Measurements from ENCODE around the gene WNT3A. TPM values are rescaled to one million over a fixed set of nuclear protein-coding genes. Genes with fewer than 3 reads are reported as not detected.

WNT3A gene
- total RNA-seq, 1 experiment from 2014 or later, result not detected

DNA sequence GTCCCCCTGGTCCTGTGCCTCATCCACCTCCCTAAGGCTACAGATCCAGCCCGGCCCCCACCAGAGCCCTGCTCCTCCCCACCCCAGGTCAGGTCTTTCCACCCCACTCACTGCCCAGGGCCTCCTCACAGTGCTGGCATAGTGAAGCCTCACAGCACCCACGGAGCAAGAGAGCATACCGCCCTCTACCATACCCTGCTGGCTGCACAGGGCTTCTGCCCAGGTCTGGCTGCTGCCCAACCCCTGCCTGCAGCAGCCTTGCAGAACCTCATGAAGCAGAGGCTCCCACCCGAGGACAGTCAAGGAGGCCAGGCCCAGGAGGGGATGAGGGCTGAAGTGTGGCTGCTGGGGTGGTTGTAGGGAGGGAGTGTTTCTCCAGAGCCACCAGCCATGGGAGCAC, 56.0 kb downstream of the WNT3A start:
- H3K27ac ChIP-seq (ENCODE audit: low read depth, low read length, poor library complexity, severe bottlenecking), result no peak overlapping the region
- ChIA-PET POLR2A (ENCODE audit: low non-redundant PET) (no interaction called here), CTCF (no interaction called here)
- peaks cover 8% of the 10 kb centered on the region for H3K4me1 ChIP-seq (ENCODE audit: insufficient read depth, low read length, poor library complexity, severe bottlenecking)
- no TSS peak for BruUV-seq (replicated peaks)
- H3K4me3 ChIP-seq (ENCODE audit: low read depth, low read length, poor library complexity, severe bottlenecking), result no peak overlapping the region
- TF ChIP-seq EZH2 (IDR thresholded peaks at IDR 0.05; ENCODE audit: borderline replicate concordance, low read depth, low read length, poor library complexity, severe bottlenecking), result no peak
- TF ChIP-seq, protein P1, sequence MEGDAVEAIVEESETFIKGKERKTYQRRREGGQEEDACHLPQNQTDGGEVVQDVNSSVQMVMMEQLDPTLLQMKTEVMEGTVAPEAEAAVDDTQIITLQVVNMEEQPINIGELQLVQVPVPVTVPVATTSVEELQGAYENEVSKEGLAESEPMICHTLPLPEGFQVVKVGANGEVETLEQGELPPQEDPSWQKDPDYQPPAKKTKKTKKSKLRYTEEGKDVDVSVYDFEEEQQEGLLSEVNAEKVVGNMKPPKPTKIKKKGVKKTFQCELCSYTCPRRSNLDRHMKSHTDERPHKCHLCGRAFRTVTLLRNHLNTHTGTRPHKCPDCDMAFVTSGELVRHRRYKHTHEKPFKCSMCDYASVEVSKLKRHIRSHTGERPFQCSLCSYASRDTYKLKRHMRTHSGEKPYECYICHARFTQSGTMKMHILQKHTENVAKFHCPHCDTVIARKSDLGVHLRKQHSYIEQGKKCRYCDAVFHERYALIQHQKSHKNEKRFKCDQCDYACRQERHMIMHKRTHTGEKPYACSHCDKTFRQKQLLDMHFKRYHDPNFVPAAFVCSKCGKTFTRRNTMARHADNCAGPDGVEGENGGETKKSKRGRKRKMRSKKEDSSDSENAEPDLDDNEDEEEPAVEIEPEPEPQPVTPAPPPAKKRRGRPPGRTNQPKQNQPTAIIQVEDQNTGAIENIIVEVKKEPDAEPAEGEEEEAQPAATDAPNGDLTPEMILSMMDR (conservative IDR thresholded peaks at IDR 0.05; ENCODE audit: low read depth, low read length), result no peak
- no peaks in the 10 kb centered on the region for H3K36me3 ChIP-seq (ENCODE audit: insufficient read depth, low read length, poor library complexity, severe bottlenecking)
- intact Hi-C loops (cut with micrococcal nuclease; ENCODE audit: unreplicated experiment), result no loop called here
- DNase-seq (ENCODE audit: low spot score), result no peak
- no peaks in the 10 kb centered on the region for H3K9me3 ChIP-seq (ENCODE audit: low read depth, low read length, poor library complexity, severe bottlenecking)
- H3K27me3 ChIP-seq (replicated peaks; ENCODE audit: insufficient read depth, low read depth, low read length, poor library complexity), result peaks cover 49% of the 10 kb centered on the region

DNA sequence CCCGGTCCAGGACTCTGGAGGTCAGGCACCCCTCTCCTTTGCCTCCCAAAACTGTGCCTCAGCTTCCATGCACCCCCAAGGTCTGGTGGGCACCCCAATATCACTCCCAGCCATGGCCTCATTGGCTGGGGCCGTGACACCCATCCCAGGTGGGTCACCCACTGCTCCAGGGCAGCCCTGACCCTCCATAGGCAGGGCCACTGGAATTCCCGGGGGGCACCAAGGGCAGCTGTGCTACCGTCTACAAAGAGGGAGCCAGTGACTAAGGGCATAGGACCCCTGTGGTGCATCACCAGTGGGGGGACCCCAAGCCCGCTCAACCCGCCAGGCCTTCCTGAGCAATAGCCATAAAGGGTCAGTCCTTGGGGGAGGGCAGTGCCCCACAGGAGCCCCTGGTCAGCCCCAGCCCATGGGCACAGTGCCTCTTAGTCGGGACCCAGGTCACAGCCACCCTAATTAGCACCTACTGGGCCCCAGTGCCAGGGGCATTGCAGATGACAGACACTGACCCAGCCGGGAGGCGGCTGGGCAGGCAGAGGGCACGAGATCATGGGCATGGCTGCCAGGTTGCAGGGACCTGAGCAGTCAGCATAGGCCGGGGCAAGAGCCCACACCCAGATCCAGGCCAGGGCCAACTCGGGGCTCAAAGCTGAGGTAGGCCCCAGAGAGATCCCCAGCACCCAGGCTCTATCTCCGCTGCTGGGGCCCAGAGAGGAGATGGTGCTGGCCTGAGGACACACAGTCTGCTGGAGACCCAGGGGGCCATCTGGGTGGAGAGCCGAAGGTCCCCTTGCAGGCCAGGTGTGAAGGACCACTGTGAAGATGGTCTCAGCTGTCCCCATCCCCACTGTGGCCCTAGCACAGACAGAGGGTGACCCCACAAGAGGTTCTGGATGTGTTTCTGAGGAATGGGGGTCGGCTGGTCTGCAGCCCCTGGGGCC, 56.7 kb downstream of the WNT3A start:
- CTCF ChIA-PET, result no interaction called here

DNA sequence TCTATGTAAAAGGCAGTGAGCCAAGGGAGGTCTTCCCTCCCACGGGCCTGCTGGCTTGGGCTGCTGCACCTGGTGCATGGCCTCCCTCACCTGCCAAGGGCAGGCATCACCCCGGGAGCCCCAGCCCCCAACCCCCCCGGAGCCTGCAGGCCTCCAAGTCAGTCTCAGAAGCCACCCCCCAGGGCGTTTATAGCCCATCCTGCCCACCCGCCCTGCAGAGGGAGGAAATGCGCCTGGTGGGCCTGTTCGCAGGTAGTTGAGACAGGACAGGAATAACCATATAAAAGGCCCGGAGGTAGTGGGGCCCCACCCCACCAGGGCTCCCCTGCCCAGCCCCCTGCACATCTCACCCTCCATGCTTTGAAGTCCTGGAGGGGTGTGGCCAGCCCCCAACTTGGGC, 57.5 kb downstream of the WNT3A start:
- Histone ChIP-seq H3K9me3 (ENCODE audit: low read depth, low read length, poor library complexity, severe bottlenecking) (no peaks in the 10 kb centered on the region), H3K27me3 (replicated peaks; ENCODE audit: insufficient read depth, low read depth, low read length, poor library complexity) (peaks cover 43% of the 10 kb centered on the region), H3K4me1 (ENCODE audit: insufficient read depth, low read length, poor library complexity, severe bottlenecking) (peaks cover 8% of the 10 kb centered on the region), H3K36me3 (ENCODE audit: insufficient read depth, low read length, poor library complexity, severe bottlenecking) (no peaks in the 10 kb centered on the region), H3K27ac (ENCODE audit: low read depth, low read length, poor library complexity, severe bottlenecking) (no peak overlapping the region), H3K4me3 (ENCODE audit: low read depth, low read length, poor library complexity, severe bottlenecking) (no peak overlapping the region)
- intact Hi-C loops (cut with micrococcal nuclease; ENCODE audit: unreplicated experiment), result no loop called here
- ChIA-PET POLR2A (ENCODE audit: low non-redundant PET) (no interaction called here), CTCF (no interaction called here)
- no peak for DNase-seq (ENCODE audit: low spot score)
- no TSS peak for BruUV-seq (replicated peaks)
- TF ChIP-seq, protein P1 (conservative IDR thresholded peaks at IDR 0.05; ENCODE audit: low read depth, low read length), result no peak
- TF ChIP-seq EZH2 (IDR thresholded peaks at IDR 0.05; ENCODE audit: borderline replicate concordance, low read depth, low read length, poor library complexity, severe bottlenecking), result no peak

More for the DNA sequence above, 56.7 kb downstream of the WNT3A start:
- Histone ChIP-seq H3K27ac (ENCODE audit: low read depth, low read length, poor library complexity, severe bottlenecking) (no peak overlapping the region), H3K9me3 (ENCODE audit: low read depth, low read length, poor library complexity, severe bottlenecking) (no peaks in the 10 kb centered on the region), H3K4me3 (ENCODE audit: low read depth, low read length, poor library complexity, severe bottlenecking) (no peak overlapping the region), H3K36me3 (ENCODE audit: insufficient read depth, low read length, poor library complexity, severe bottlenecking) (no peaks in the 10 kb centered on the region), H3K4me1 (ENCODE audit: insufficient read depth, low read length, poor library complexity, severe bottlenecking) (peaks cover 8% of the 10 kb centered on the region), H3K27me3 (replicated peaks; ENCODE audit: insufficient read depth, low read depth, low read length, poor library complexity) (peaks cover 48% of the 10 kb centered on the region)
- no peak for DNase-seq (ENCODE audit: low spot score)
- TF ChIP-seq, protein P1 (conservative IDR thresholded peaks at IDR 0.05; ENCODE audit: low read depth, low read length), result no peak
- TF ChIP-seq EZH2 (IDR thresholded peaks at IDR 0.05; ENCODE audit: borderline replicate concordance, low read depth, low read length, poor library complexity, severe bottlenecking), result no peak
- no TSS peak for BruUV-seq (replicated peaks)
- intact Hi-C loops (cut with micrococcal nuclease; ENCODE audit: unreplicated experiment), result no loop called here
- POLR2A ChIA-PET (ENCODE audit: low non-redundant PET), result no interaction called here
